AG20443 (cell line): Measurements from ENCODE around the gene COL17A1.

Experiments used
- DNase-seq: peaks from one replicate; pipeline ENCODE4 v3.0.0; 2012; ENCODE audit warnings: low spot score, mixed read lengths

The COL17A1 gene

DNA sequence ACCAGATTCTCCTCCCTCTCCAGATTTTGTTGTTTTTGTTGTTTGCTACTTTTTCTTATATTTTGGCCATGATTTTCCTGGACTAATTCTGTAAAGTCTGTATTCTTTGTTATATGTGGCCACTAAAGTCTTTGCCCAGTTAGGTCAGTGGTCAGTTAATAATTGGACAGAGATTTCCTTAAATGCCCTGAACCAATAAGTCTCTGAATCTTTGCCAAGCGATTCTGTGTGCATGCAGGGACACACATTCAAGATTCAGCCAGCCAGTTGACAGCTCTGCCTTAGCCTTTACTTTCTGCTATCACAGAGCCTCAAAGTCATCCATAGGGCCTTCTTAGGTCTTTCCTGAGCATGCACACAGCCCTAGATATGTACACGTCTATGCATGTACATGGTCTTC is 11.0 kb upstream of the COL17A1 start:
- no peak for DNase-seq

DNA sequence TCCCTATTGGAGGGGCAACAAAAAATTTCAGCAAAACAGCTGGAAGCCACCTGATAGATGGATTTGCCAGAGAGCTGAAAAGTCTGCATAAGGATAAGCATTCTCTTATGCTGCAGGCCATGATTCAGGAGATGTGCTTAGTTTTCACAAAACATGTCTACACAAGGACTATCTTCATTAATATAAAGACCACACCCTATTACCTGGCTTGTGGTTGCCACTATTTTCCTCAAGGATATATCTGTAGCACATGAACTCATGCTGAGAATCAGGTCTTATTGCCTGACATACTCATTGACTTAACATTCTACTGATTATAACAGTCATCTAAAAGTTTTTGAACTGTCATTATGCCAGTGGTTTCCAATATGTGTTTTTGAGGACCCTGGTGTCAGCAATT is 7.1 kb upstream of the COL17A1 start:
- DNase-seq: no peak

DNA sequence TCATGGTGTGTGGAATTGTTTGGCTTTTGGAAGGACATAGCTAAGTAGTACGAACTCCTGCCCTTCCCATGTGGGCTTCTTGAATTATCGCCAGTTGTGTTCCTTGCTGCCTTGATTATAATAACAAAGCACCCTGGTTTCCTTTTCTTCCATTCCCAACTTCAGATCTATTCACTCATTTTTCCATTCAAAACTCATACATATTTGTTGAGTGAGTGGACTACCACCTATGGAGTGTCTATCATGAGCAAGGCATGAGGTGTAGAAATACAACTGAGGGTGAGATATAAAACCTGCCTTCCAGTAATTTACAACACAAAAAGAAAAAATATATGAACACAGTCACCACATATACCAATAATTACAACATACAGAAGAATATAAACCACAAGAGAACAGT is 4.9 kb upstream of the COL17A1 start:
- no peak for DNase-seq

DNA sequence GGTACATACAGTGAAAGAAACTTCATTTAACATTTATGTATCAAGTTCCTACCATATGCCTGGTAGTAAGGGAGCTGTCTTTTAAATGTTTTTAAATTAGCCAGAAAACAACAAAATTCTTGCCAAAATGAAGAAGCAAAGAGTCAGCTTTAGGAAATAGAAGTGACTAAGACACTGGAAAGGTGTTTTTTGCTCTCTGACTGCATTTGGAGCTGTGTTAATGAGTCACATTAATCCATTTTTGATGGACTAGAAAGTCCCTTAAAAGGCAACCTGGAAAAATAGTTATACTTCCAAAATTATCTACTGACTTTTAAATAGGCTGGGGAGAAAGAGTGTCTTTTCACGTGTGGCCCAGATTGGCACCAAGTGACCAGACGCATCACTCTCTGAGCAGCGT is 3.9 kb upstream of the COL17A1 start:
- DNase-seq: no peak

DNA sequence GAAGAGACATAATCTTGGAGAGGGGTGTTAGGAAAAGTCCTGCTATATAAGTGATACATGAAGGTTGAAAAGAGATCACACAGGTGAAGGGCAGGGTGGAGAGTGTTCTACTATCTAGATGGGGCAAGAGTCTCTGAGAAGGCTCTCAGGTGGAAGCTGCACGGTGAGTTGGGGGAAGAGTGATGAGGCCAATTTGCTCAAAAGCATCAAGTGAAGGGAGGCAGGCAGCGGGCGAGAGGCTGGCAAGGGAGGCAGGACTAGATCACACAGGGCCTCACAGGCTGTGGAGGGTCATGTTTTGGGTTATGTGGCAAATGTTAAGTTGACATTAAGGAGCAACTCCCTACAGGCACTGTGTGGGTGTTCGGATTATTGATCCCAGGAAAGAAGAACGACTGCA is 2.6 kb upstream of the COL17A1 start:
- no peak for DNase-seq

DNA sequence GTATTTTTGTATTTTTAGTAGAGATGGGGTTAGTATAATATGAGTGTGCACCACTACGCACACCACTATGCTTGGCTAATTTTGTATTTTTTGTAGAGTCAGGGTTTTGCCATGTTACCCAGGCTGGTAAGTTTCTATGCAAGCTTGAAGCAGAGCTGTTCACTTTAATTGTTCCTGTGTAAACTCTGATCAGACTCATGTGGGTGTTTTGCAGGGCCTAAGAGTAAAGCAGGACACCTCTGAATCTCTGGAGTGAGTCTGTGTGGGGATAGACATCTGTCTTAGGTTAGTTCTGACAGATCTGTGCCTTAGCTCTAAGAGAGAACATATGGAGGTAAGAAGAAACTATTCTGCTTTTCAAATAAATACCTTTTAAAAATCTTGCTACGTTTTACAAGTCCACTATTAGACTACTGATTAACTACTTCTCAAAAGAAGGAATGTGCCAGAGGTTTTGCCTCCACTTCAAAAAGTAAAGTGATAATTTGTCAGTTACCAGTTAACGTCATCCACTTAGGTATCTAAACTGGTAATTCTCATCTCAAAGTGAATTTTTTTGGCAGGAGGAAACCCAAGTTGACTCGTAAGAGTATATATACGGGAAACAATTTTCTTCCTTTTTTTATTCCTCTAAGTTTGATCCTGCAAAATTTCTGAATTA is 1.1 kb downstream of the COL17A1 start:
- DNase-seq: no peak

DNA sequence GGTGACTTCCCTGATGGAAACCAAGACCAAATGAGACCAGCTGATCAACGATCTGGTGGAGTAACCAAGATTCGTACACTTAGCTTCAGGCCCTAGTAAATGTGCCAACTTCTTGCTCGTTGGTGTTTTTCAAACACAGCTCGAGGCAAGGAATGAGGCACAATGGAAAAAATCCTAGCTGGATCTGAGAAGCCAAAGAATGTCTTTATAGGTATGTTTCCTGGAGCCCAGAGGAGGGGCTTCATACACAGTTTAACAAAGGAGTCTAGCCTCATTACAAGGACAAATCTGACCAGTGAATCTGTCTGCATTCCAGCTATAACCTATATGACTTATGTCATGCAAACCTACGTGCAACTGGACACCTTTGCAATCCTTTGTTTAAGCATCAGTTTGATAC is 3.7 kb downstream of the COL17A1 start:
- DNase-seq: no peak

DNA sequence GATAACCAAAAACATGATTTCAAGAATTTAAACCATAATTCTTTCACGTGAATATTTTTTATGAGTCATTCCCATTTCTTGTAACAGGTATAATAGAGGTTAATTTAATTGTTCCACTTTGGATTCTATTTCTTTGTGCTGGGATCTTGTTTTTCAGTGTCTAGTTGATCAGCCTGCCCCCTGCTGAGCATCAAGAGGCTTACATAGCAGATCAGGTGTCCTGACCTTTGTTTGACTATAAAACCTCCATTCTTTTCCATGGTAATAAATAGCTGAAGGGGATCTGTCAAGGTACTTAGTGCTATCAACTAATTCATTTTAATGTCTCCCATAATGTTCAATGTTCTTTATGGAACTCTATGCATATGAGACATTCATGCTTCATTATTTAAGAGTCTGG is 4.9 kb downstream of the COL17A1 start:
- no peak for DNase-seq

DNA sequence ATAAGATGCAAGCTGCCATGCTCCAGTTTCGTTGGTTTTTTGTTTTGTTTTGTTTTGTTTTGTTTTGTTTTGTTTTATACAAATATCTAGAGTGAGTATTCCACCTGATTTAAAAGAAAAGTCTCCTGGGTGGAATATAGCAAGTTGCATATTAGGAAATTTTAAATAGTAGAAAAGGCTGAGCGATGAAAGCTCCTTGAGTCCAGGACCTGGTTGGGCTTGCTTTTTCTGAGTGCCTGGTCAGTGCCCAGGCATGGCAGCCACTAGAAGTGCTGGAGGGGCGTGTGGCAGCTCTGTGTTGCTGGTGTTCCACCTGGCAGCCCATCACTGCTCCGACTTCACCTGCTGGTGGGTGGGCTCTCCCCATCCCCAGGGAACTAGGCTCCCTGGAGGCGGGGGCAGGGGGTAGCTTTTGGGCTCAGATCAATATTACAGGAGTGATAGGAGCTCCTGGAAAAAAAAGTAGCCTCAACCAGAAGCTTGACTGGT is 8.0 kb downstream of the COL17A1 start:
- no peak for DNase-seq

DNA sequence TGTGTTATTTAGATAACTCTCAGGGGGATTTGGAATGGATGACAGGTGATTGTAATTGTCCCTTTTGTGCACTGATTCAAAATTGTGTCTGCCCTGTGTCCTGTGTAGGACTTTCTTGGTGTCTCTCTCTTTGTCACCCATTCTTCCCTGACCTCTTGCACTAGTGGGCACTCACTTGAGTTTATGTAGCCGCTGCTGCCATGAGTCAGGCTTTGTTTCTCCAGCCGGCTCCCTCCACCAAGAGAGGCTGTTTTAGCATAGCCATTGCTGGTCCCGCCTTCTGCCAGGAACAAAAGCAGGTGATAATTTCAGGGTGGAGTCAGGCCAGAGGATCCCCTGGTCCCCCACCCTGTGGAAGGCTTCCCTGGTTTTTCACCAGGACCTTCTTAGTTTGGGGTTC is 8.4 kb downstream of the COL17A1 start:
- no peak for DNase-seq

DNA sequence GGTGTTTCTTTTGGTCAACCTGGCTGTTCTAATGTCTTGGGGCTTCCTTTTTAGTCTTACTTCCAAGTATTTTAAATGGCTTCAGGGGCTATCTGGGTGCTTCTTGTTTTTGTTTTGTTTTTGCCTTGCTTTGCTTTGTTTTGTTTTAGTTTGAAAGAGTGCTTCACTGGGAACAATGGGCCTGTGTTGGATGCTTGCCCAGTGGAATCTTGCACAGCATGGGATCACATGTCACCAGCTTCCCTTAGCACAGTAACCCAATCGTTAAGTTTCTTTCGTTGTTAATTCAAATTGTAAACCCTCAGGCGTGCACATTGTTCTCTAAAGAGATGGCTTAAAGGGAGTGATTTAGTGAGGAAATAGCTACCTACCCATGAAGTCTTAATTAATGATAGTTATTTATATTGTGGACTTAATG is 8.9 kb downstream of the COL17A1 start:
- peak; percentile 30 for DNase-seq

DNA sequence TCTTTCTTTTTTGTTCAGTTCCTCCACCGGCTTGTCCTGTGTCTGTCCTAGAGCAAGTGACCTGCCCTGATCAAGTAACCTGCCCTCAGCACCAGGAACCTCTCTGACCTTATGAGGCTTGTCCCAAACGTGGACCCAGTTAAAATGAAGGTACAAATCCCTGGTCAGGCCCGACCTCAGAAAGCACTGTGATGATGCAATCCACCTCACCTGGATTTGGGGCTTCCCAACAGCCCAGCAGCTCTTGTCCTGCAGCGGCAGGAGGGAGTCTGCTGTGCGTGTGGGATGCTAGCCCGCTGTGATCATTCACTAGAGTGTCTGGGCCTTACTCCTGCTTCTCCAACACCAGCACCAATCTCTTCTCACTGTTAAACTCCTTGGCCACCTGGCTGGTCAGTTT is 11.2 kb downstream of the COL17A1 start:
- DNase-seq: no peak

DNA sequence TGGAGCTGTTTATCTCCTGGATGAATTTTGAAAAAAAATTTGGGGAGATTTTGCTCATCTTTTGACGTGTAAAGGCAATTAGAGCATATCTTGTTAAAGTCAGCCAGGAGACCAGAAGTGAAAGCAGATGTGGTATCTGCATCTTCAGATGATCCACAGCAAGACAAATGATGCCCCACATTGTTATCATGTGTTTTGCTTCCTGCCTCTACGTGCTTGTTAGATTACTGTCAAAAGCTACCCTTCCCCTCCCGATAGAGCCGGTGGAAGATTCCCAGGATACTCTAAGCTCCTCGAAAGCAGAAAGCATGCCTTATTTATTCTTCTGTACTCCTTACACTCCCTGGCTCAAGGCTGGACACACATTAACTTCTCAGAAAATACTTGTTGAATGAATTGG is 12.9 kb downstream of the COL17A1 start:
- DNase-seq: peak; percentile 34

DNA sequence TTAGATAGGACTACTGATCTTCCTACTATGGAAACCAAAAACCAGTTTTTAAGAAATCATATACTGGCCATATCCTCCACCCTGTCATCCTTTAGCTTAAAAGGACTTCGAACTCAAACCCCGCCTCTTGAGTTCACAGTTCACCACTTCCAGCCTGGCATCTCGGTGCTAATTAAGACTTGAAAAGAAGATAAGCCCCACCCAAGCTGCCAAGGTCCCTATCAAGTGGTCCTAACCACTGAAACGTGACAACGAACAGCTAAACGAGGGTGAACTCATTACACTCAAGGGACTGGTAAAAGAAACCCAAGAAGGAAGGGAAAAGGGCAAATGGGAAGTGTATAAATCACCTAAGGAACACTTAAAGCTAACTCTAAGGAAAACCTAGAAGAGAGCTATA is 16.1 kb downstream of the COL17A1 start:
- no peak for DNase-seq

DNA sequence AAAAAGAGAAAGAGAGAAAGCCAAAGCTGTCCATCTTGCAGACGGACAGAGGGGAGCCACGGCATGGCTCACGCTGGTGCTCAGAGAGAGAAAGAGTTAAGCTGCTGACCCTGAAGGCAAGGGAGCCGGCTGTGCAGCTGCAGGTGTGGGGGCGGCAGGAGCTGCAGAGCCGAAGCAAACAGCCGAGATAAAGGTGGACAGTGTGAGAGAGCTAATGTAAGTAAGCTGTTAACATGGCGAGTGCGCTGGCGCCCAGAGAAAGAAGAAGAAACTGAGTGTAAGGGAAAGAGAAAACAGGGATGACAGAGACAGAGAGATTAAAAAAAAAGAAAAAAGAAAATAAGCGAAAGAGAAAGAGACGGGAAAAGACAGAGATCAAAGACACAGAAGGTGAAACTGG is 18.2 kb downstream of the COL17A1 start:
- DNase-seq: no peak

DNA sequence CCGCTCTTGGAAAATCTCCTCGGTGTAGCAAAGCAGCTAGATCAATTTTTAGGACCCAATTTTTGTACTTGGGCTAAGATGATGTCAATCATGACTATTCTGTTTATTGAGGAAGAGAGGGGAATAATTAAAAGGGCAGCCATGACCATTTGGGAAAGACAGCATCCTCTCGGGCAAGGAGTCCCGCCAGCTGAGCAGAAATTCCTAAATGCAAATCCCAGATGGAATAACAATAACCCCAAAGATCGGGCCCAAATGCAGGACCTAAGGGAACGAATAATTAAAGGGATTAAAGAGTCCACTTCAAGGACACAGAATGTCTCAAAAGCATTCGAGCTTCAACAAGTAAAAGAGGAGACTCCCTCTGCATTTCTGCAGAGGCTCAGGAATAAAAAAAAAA is 18.7 kb downstream of the COL17A1 start:
- DNase-seq: no peak

DNA sequence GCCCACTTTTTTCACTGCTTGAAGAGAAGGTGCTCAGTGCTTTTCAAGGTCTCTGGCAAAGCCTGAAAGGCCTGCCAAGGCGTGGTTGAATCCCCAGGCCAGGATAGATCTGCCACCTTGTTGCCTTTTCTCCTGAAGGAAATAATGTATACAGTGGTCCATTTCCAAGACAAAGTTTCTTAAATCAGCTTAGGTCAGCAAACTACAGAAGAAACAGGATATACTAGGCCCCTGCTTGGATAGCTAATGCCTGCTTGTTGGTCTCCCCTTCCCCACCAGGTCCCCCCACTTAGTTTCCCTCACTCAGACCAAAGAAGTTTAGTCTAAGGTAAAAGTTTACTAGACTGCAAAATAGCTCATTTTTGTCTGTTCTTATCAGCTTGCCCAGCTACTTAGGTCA is 19.9 kb downstream of the COL17A1 start:
- DNase-seq: no peak

DNA sequence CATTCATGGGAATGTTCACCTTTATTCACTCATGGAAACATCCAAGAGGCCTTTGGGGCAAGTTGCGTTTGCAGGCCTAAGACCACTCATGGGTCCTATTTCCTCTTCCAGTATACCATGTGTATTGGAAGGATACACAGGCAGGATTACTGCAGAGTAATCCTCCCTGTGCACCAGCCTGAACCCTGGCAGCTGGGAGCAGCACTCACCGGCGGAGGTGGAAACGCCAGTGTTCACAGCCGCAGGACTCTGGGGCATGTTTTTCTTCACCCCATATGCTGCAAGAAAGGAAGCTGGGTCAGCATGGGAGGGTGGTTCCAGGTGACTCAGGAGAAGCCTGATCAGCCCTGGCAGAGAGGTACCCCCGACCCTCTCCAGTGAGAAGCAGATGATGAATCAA is 24.5 kb downstream of the COL17A1 start:
- DNase-seq: no peak

DNA sequence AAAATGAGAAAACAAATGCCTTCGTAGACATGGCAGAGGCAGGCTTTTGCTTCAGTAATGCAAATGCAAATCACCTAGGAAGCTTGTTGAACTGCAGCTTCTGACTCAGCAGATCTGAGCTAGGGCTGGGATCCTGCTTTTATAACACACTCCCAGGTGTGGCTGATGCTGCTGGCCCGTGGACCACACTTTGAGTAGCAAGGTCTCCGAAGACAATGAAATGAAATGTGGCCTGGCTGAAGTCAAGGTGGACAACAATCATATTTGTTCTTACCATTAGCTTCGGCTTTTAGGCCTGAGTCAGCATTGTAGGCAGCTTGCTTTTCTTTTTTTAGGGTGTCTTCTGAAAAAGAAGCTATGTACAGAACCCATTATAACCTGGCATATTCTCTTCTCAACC is 26.3 kb downstream of the COL17A1 start:
- no peak for DNase-seq

DNA sequence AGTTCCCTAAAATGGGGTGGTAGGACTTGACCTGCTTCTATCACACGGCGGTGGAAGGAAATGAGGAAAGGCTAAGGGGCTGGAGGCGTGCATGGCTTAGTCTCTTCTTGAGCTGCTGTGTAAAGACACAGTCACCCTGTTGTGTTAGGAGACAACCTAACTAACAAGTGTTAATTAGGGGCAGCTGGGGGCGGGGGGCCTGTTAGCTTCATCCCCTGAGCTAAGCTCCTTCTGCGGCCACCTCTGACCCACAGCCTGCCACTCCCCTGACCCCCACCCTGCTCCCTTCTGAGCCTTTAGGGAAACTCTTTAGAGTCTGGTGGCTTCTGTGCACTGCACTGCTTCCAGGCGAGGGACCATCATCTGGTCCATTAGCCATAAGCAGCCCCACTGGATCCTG is 28.0 kb downstream of the COL17A1 start:
- DNase-seq: no peak

DNA sequence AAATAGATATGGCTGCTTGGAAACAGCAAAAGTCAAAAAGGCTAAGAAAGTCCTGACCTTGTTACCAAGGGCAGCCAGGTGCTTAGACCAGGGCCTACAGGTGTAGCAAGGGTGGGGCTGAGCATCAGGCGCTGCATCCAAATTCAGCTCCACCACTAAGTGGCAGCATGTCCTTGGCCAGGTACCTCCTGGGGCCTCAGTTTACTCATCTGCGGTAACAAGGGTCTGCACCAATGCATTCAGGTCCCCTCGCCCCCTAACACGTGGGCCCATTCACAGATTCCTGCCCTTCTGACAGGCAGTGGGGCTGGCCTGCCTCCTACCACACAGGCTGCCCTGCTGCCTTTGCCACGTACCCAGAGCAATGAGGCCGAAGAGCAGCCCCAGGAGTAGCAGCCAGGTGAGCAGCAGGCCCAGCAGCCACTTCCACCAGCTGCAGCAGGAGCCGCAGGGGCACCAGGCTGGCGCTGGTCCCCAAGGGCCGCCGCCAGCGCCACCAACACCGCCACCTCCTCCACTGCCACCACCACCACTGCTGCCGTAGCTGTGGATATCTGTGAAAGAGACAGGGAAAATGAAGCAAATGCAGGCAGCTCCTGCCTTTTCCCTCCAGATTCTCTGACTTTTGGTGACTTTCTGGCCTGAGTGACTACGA is 28.9 kb downstream of the COL17A1 start:
- DNase-seq: no peak

DNA sequence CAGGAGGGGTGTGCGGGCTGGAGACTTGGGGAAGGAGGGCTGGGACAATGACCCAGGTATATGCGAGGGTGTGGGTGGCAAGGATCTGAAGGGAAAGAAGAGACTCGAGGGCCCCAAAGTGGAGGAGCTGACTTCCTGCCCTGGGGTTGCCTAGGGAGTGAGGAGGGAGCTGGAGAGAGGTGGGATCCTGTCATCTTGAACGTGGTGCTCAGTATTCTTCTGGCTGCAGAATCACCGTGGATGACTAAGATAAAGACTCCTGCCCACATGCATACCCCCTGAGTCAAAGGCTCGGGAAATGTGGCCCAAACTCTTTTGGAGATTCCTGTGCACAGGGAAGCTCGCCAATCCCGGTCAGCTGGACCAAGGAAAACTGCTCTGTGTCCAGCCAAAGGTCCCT is 31.2 kb downstream of the COL17A1 start:
- peak; percentile 90 for DNase-seq

DNA sequence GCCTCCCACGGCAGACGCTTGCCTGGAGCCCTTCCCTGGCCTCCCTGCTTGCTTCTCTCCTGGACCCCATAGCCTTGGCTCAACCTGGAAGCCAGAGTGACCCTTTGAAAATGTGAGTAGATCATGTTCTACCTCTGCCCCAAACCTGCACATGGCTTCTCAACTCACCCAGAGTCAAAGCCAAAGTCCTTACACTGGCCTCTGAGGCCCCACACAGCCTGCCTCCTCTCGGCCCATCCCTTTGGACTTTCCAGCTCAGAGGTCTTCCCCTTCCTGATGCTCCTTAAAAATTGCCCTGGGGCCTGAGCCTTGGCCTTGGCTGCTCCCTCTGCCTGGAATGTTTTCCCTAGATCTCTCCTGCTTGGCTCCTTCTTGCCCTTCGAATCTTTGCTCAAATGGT is 32.5 kb downstream of the COL17A1 start:
- no peak for DNase-seq

DNA sequence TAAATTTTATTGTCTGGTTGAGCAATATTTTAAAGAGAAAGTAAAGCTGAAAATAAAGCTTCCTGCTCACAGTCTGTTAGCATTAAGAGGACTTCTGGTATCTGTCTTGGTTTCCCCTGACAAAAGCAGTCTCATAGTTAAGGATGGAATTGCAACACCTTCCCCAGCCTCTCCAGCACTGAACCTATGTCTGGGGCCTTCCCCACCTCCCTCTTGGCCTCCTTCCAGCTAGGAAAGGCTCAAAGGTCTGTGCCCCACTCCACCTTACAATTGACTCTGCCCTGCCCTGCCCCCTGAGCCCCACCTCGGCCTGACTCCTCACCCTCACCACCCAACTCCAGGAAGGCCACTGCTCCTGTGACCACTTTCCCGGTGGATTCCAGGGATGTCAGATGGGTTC is 33.2 kb downstream of the COL17A1 start:
- no peak for DNase-seq
